ENCODE measurements around the gene PTPRM. TPM values are rescaled to one million over a fixed set of nuclear protein-coding genes. Genes with fewer than 3 reads are reported as not detected.
A peak's percentile ranks its signal among the peaks of the same experiment; 100 is the strongest.

Gene PTPRM
- total RNA-seq, 1 donor = 64.2 TPM

DNA sequence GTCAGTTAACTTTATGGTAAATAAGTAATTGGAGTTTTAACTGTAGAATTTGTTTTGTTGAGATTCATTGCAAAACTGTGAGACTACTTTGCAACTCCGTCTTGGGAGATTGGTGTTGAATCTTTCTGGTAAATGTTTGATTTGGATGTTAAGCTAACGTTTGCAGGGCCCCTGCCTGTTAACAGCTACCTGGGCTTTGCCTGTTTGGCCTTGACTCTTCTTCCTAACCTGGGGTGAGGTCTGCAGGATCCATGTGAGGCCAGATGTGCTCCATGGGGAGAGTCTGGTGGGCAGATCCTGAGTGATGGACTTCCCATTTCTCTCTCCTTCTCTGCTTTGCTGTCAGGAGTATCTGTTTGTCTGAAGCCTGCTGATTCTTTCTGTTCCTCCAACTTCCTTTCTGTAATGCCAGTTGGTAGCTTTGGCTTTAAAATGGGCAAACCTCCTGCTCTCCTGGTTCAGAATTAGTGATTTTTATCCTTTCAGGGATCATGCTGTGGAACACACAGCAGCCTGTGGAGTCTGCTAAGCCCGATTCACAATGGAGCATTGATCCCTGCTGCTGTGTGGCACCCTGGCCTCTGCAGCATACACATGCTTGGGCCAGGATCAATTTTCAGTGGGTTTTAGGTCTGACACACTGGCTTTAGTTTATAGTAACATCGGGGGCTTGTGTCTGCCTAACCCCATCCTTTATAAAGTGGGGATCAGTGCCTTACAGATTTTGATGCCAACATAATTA, 36.3 kb downstream of the PTPRM start:
- TF ChIP-seq, protein P1, sequence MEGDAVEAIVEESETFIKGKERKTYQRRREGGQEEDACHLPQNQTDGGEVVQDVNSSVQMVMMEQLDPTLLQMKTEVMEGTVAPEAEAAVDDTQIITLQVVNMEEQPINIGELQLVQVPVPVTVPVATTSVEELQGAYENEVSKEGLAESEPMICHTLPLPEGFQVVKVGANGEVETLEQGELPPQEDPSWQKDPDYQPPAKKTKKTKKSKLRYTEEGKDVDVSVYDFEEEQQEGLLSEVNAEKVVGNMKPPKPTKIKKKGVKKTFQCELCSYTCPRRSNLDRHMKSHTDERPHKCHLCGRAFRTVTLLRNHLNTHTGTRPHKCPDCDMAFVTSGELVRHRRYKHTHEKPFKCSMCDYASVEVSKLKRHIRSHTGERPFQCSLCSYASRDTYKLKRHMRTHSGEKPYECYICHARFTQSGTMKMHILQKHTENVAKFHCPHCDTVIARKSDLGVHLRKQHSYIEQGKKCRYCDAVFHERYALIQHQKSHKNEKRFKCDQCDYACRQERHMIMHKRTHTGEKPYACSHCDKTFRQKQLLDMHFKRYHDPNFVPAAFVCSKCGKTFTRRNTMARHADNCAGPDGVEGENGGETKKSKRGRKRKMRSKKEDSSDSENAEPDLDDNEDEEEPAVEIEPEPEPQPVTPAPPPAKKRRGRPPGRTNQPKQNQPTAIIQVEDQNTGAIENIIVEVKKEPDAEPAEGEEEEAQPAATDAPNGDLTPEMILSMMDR (IDR thresholded peaks at IDR 0.05; ENCODE audit: insufficient read depth, low read length) = no peak
- H3K4me3 ChIP-seq (ENCODE audit: low read depth, low read length) = no peak overlapping the region
- no peak for DNase-seq (ENCODE audit: low read depth)

DNA sequence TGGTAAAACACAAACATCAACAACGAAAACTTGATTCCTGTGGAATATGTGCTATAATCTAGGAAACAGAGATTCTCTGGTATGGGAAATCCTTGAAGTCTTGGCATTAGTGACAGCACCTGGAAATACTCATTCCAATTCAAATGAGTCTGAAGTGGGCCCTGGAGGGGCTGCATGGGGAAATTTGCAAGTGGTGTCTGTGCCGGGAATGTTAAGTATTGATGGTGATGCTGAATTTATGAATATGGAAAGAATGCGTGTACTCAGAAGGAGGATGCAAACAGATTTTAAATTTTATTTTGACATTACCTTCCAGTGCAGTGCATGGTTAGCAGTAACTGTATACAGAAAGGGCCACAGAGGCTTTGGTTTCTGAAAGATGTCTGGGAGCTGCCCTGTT, 37.2 kb downstream of the PTPRM start:
- DNase-seq (ENCODE audit: low read depth) = no peak
- TF ChIP-seq, protein P1 (IDR thresholded peaks at IDR 0.05; ENCODE audit: insufficient read depth, low read length) = no peak
- no peak overlapping the region for H3K4me3 ChIP-seq (ENCODE audit: low read depth, low read length)

DNA sequence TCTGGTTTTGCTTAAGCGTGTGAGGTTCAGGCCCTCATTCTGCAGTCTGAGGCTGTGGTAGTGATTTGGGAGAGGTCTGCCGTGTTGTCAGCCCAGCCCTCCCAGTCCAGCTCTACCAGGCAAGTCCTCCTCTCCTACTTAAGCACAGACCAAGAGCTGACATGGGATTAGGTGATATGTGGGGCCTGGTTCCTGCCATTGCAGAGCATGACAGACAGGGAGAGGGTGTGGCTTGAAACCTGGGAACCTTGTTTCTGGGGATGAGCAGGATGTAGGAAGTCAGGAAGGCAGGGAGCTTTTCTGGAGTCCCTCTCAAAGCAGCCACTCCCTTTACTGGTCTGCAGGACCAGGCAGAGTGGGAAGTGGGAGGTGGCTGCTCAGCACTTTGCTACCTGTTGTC, 38.6 kb downstream of the PTPRM start:
- no peak for DNase-seq (ENCODE audit: low read depth)
- TF ChIP-seq, protein P1 (IDR thresholded peaks at IDR 0.05; ENCODE audit: insufficient read depth, low read length) = no peak
- no peak overlapping the region for H3K4me3 ChIP-seq (ENCODE audit: low read depth, low read length)

DNA sequence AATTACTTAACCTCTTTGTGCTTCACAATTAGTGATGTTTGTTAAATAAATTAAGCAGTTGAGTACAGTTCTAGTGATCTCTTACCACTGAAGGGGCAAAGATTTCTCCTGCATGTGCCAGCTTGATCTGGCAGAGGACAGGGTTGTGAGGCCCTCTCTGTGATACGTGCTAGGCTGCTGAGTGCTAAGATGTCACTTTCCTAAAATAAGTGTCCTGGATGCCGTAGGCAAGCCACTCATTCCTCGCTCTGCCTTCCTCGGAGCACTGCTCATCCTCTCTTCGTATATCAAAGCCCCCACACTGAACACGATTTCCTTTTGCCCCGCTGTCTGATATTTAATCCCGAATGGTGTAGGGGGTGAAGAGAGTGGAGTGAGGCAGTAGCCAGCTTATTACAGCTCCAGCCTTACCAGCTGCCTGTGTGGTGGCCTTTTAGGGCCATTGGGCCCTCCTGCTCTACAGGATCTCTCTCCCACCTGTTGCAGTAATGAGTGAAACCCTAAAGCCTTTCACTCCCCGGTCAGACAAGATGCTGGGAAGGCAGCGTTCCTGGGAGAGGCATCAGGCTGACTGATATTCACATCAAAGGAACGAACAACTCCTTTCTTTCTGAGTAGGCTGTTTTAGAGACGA, 40.5 kb downstream of the PTPRM start:
- TF ChIP-seq, protein P1 (IDR thresholded peaks at IDR 0.05; ENCODE audit: insufficient read depth, low read length) = no peak
- DNase-seq (ENCODE audit: low read depth) = no peak

DNA sequence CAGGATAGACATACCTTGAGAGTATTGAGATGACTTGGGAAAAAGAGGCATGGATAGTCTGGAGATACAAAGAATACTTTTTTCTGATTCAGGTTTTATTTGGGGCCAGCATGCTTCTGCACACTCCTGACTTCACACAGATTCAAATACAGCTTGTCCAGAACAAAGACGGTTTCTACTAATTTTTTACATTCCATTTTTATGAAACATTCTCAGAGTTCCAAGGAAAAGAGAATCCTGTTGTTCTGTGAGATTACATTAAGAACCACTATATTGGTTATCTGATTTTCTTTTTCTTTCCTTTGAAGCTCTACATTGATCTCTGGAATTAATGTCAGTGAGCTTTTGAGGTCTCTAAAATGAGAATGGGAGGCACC, 41.0 kb downstream of the PTPRM start:
- TF ChIP-seq, protein P1 (IDR thresholded peaks at IDR 0.05; ENCODE audit: insufficient read depth, low read length) = no peak
- peak; percentile 41 for DNase-seq (ENCODE audit: low read depth)
- no peak overlapping the region for H3K4me3 ChIP-seq (ENCODE audit: low read depth, low read length)

More for the DNA sequence above, 40.5 kb downstream of the PTPRM start:
- no peak overlapping the region for H3K4me3 ChIP-seq (ENCODE audit: low read depth, low read length)

DNA sequence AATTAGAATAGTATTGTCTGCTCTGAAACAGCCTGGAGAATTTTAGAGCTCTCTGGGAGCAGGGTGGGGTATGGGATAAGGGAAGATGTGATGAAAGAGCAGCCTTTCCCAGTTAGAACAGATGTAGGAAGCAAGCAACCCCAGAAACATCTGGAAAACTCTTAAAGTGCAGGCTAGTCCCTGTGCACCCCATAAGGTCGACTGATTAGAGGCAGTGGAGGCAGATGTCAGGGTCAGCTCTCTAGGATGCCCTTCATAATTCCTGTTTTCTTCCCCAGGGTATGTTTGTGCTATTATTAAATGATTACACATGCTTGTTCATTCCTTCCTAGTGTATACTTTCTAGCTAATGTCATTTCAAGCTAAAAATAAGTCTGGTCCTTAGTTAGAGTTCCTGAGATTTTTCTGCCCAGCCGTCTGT, 41.7 kb downstream of the PTPRM start:
- peak; percentile 45 for DNase-seq (ENCODE audit: low read depth)
- H3K4me3 ChIP-seq (ENCODE audit: low read depth, low read length) = no peak overlapping the region
- TF ChIP-seq, protein P1 (IDR thresholded peaks at IDR 0.05; ENCODE audit: insufficient read depth, low read length) = no peak

Measured in fibroblast of the aortic adventitia (primary cell).